GM12878 (cell line): ENCODE measurements around the gene KDM6B. TPM values are rescaled to one million over a fixed set of nuclear protein-coding genes. Genes with fewer than 3 reads are reported as not detected.

Experiments used
- BHLHE40 ChIP-seq, 2 experiments: fragments of 450-650 bp in 1 of 2; IDR thresholded peaks; 2 replicates each; pipeline ENCODE4 v1.6.1; 2011 to 2017; ENCODE audit warnings: low read depth in 2 of 2, borderline replicate concordance in 1 of 2, improper control_type of control experiment in 1 of 2, low read length in 1 of 2, mild to moderate bottlenecking in 1 of 2
- BMI1 ChIP-seq: fragments of 450-650 bp; IDR thresholded peaks from 2 replicates; pipeline ENCODE4 v1.6.1; 2016; ENCODE audit warnings: mild to moderate bottlenecking, moderate library complexity, borderline replicate concordance
- ELK1 ChIP-seq: IDR thresholded peaks from 2 replicates; pipeline ENCODE4 v1.6.1; 2012; ENCODE audit warnings: low read depth, low read length, improper control_type of control experiment
- EP300 ChIP-seq, 2 experiments: fragments of 150-350 bp in 1 of 2; IDR thresholded peaks; 2 replicates each; pipeline ENCODE4 v1.6.1; 2011 to 2012; ENCODE audit warnings: low read depth in 2 of 2, low read length in 2 of 2, borderline replicate concordance in 1 of 2, improper control_type of control experiment in 1 of 2, inconsistent platforms in 1 of 2; ENCODE audit not compliant: control insufficient read depth in 1 of 2
- ESRRA ChIP-seq: IDR thresholded peaks from 2 replicates; pipeline ENCODE4 v1.6.1; 2012; ENCODE audit warnings: mild to moderate bottlenecking, low read length, improper control_type of control experiment
- GABPA ChIP-seq: IDR thresholded peaks from 2 replicates; pipeline ENCODE4 v1.6.1; 2014; ENCODE audit warnings: antibody characterized with exemption, low read depth, mild to moderate bottlenecking, inconsistent platforms
- HDAC2 ChIP-seq: fragments of 200-600 bp; sonication (generic); IDR thresholded peaks from 2 replicates; pipeline ENCODE4 v1.6.1; 2017
- KAT2A ChIP-seq: conservative IDR thresholded peaks from 2 replicates; pipeline ENCODE4 v1.6.1; 2011; ENCODE audit warnings: low read depth, low read length; ENCODE audit not compliant: control insufficient read depth
- MYB ChIP-seq: fragments of 150-350 bp; IDR thresholded peaks from 2 replicates; pipeline ENCODE4 v1.6.1; 2014; ENCODE audit warnings: mild to moderate bottlenecking, low read depth, low read length, borderline replicate concordance
- NR2F1 ChIP-seq: fragments of 450-650 bp; conservative IDR thresholded peaks from 2 replicates; pipeline ENCODE4 v1.6.1; 2017; ENCODE audit warnings: mild to moderate bottlenecking
- PAX8 ChIP-seq: fragments of 450-650 bp; IDR thresholded peaks from 2 replicates; pipeline ENCODE4 v1.6.1; 2017; ENCODE audit warnings: mild to moderate bottlenecking, moderate library complexity
- PBX3 ChIP-seq: IDR thresholded peaks from 2 replicates; pipeline ENCODE4 v1.6.1; 2011; ENCODE audit warnings: mild to moderate bottlenecking, low read depth, low read length, moderate library complexity; ENCODE audit not compliant: insufficient replicate concordance
- SIX5 ChIP-seq: IDR thresholded peaks from 2 replicates; pipeline ENCODE4 v1.6.1; 2011; ENCODE audit warnings: mild to moderate bottlenecking, low read depth, low read length, moderate library complexity; ENCODE audit not compliant: severe bottlenecking
- SMC3 ChIP-seq: IDR thresholded peaks from 2 replicates; pipeline ENCODE4 v1.6.1; 2011; ENCODE audit warnings: low read length, improper control_type of control experiment, borderline replicate concordance
- SREBF2 ChIP-seq: IDR thresholded peaks from 2 replicates; pipeline ENCODE4 v1.6.1; 2012; ENCODE audit warnings: mild to moderate bottlenecking, low read length
- TBL1XR1 ChIP-seq: IDR thresholded peaks from 2 replicates; pipeline ENCODE4 v1.6.1; 2012; ENCODE audit warnings: low read depth, low read length, improper control_type of control experiment
- TCF3 ChIP-seq: IDR thresholded peaks from 2 replicates; pipeline ENCODE4 v1.6.1; 2012; ENCODE audit warnings: low read depth, mild to moderate bottlenecking, low read length, borderline replicate concordance; ENCODE audit not compliant: insufficient read depth
- ZBTB11 ChIP-seq: fragments of 450-650 bp; formaldehyde crosslinking; IDR thresholded peaks from 2 replicates; pipeline ENCODE4 v1.5.0; 2022; ENCODE audit warnings: mild to moderate bottlenecking, missing genetic modification characterization
- ZNF24 ChIP-seq: fragments of 450-650 bp; IDR thresholded peaks from 2 replicates; pipeline ENCODE4 v1.6.1; 2017; ENCODE audit warnings: antibody characterized with exemption, mild to moderate bottlenecking
- ZNF592 ChIP-seq: fragments of 450-650 bp; IDR thresholded peaks from 2 replicates; pipeline ENCODE4 v1.6.1; 2017; ENCODE audit warnings: mild to moderate bottlenecking, moderate library complexity
- polyA plus RNA-seq, 11 experiments: library from polyadenylated mRNA; depleted of rRNA in 4 of 11; unstranded in 6 of 11; stranded (reverse) in 5 of 11; fragments of >200 nt; fragmentation: Nextera tagmentation in 4 of 11; fragmentation: Illumina TruSeq in 1 of 11; extraction: Ambion mirVana in 4 of 11; extraction: Trizol in 1 of 11; gene quantifications; 1 replicate in 1 of 11; 2 replicates in 10 of 11; pipeline versions ENCODE4 v1.2.1 to v1.2.3, GENCODE V29; 2011 to 2016; ENCODE audit warnings: inconsistent platforms in 2 of 11, missing spikeins in 2 of 11, low read depth in 1 of 11
- total RNA-seq, 4 experiments: library from RNA; depleted of rRNA in 3 of 4; stranded (reverse); fragments of >200 nt in 3 of 4; fragmentation: Illumina TruSeq in 1 of 4; extraction: Trizol in 1 of 4; gene quantifications; 2 replicates each; pipeline versions ENCODE4 v1.2.1 to v1.2.3, GENCODE V29; 2013 to 2021

KDM6B gene
- total and polyA plus RNA-seq, 10 of the 15 experiments (the other 5 are each of a cell fraction or from before 2014, with no cell fraction given): 0.05 to 33.5 (median 2.3) TPM

- TF ChIP-seq GABPA (no peak), EP300 (IDR thresholded peaks at IDR 0.05; ENCODE audit: borderline replicate concordance in 1 of 2, control insufficient read depth in 1 of 2, low read depth in 2 of 2, low read length in 2 of 2) (peak; percentile 26 to 60; a peak in 2 of 4 replicates), ESRRA (peak; percentile 18; the same call in 1 of the 2 replicates), PAX8 (no peak), ZBTB11 (CRISPR knock-in tag) (no peak), NR2F1 (peak; percentile 99), TBL1XR1 (peak; percentile 79), PBX3 (peak; percentile 7), ZNF592 (no peak), SIX5 (no peak), BHLHE40 (IDR thresholded peaks at IDR 0.05; ENCODE audit: borderline replicate concordance in 1 of 2, low read depth in 2 of 2, low read length in 1 of 2) (peak; percentile 99), MYB (no peak), HDAC2 (no peak), BMI1 (no peak; the same call in 1 of the 2 replicates), ZNF24 (no peak), KAT2A (no peak), TCF3 (no peak), SMC3 (no peak), SREBF2 (no peak), ELK1 (0 out of 2 replicates have a peak, but pooled peaks have one; percentile 16)
These were observed 2.8 kb downstream of the KDM6B start (continued) for GRCh38 chr17:7836596-7837407.
